GM19372 (cell line): ENCODE data around the gene FBXO22.
"Not testable (repeated sequence)": the region's sequence is repeated elsewhere in the genome, so short reads cannot be mapped to it uniquely, and the experiment has no call there.

Experiments
- ATAC-seq: cut with Tn5 transposase; IDR thresholded peaks from one replicate; pipeline ENCODE4 v1.9.1; 2021; ENCODE audit warnings: mild to moderate bottlenecking, low read depth, moderate library complexity; ENCODE audit not compliant: unreplicated experiment

The FBXO22 gene

GRCh38 chr15:75903331-75904239 is at the start of gene FBXO22:
Gene FBXO22 (plus strand): TSS chr15:75903878. CDS start chr15:75903964, 86 bp downstream.
- peak; percentile 95 for ATAC-seq

DNA sequence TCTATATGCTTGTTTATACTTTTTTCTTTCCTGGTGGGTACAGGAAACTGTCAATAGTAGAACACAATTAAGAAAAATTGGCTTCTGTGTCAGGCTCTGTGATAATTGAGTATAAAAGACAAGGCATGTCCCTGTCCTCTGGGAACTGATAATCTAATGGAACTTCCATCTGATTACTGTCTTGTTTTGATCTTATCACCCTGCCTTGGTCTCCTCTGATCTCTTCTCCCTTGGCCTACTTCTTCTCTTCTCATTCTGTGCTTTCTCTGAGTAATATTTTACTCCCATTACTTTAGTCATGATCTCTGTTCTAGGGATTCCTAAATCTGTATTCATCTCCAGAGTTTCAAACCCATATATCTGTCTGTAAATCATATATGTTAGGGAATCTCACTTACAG is 45.8 kb upstream of the FBXO22 start:
- ATAC-seq = no peak

DNA sequence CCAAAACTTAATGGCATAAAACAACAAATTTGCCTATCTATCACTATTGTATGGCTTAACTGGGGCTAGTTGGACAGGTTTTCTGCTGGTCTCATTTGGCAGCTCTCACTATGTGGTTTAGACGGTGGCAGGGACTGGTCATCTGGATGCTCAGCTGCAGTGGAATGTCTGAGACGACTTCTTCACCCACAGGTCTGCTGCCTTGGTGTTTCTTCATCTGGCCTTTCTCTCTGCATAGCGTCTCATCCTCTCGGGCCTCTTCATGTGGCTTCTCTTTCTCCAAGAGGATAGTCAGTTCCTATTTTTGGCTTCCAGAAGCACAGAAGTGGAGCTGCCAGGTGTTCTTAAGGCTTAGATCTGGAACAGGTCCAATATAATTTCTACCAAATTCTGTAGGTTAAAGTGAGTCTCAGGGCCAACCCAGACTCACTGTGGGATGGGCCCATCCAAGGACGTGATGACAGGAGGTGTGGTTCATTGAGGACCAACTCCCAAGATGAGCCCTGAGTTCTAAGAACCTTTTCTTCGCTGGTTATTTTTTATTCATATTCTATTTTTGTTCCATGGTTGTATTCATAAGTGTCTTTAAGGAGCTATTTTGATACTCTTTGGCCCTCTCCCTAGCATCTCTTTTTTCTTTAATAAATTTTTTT is 41.8 kb upstream of the FBXO22 start:
- ATAC-seq = no peak

DNA sequence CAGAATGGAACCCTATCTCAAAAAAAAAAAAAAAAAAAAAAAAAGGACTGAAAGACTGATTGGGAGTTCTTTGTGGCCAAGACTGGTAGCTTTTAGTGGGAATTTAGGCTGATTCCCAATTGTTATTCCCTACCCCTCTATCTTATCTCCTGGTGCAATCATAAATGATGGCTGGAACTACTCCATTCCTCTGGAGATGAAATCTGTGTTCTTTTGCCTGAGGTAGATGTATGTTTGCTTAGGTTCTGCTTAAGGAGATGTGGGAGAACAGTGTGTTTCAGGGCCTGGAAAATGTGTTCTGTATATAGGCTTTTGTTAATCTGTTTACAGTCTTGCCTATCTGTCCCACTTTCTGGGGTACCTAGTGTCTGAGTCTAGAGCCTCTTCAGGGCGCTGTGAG is 40.9 kb upstream of the FBXO22 start:
- no peak for ATAC-seq

DNA sequence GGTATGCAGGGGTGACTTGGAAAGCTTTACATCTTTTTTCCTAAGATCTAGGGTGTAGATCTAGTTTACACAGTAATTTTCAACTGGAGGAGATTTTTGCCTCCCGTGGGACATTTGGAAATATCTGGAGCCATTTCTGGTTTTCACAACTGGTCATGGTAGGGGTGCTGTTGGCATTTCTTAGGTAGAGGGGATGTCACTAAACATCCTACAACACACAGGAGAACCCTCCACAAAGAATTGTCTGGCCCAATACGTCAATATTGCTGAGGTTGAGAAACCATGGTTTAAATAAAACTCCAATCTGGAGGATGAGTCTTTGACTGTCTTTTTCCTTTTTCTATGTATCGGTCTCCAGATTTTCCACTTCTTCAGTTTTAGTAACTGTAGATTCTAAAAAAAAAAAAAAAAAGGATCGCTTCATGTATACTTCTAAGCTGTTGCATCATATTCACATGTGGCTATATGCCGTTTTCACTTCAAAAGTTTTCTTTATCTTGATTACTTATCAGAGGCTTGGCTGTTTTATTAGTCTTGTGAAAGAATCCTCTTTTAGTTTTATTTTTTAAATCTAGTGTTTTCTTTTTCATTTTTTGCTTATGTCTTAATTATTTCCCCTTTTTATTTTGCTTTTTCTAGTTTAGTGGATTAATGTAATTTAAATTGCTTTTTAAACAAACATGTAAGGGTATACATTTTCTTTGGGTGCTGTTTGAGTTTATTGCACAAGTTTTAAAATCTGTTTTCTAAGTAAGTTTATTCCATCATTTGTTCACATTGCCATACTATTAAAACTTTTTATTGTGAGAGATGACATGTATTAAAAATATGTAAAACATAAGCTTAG is 39.2 kb upstream of the FBXO22 start:
- no peak for ATAC-seq

GRCh38 chr15:75866045-75866444 is 37.6 kb upstream of the FBXO22 start:
- not testable (repeated sequence) for ATAC-seq

- no peak for ATAC-seq
These were observed 36.8 kb upstream of the FBXO22 start for GRCh38 chr15:75866916-75867315.

- ATAC-seq = no peak
These were observed 36.2 kb upstream of the FBXO22 start for GRCh38 chr15:75867449-75867848.

DNA sequence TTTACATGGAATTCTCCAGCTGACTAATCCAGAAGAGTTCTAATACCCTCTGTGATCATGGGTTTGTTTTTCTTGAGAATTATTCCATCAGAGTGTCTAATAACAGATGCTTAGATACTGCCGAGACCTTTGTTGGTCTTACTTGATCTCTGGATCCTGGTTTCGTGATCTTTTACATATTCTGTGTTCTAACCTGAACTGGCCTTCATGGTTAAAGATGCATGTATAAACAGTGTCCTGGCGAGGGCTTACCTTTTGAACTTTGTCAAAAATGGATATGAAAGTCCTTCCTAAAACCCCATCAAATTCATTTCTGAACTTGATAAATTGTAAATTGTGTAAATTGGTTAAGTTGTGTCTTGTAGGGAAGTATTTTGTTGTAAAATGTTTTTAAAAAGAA is 35.7 kb upstream of the FBXO22 start:
- ATAC-seq = no peak

GRCh38 chr15:75869446-75869845 is 34.2 kb upstream of the FBXO22 start:
- ATAC-seq = no peak

GRCh38 chr15:75871589-75871988 is 32.1 kb upstream of the FBXO22 start:
- ATAC-seq = not testable (repeated sequence)

DNA sequence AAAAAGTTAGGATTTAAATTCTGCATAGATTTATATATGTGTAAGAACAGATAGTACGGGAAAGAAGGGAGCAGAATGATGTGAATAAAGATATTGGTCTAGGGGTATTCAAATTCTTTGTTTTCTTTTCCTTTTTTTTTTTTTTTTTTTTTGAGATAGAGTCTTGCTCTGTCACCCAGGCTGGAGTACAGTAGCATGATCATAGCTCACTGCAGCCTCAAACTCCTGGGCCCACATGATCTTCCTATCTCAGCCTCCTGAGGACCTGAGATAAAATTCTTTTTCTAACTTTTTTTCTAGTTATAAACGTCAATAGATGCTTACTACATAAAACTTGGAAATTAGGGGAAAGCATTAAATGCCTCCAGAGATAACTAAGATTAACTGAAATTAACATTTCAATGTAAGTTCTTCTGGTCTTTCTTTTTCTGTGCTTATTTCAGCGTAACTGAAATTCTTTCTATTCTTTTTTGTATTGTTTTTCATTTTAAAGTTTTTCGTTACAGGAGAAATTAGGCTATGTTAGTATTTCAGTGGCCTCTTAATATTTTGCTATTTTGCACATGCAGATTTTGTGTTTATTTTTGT is 31.2 kb upstream of the FBXO22 start:
- no peak for ATAC-seq

- ATAC-seq = no peak
These were observed 19.6 kb upstream of the FBXO22 start for GRCh38 chr15:75884041-75884440.

- no peak for ATAC-seq
These were observed 16.5 kb upstream of the FBXO22 start for GRCh38 chr15:75887178-75887577.

GRCh38 chr15:75891895-75892294 is 11.8 kb upstream of the FBXO22 start:
- no peak for ATAC-seq

DNA sequence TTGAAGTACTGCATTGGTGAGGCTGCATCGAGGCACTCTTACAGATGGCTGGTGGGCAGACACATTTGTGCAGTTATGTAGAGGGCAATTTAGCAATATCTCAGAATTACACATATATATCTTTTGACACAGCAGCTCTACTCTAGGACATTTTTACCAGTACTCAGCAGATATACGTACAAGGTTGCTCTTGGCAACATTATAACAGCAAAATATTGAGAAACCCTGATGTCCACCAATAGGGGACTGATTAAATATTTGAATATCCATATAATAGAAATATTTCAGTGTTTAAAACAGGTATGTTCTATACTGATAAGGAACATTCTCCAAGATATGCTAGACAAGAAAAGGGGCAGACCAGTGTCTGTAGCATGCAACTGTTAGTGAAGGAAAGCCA is 7.9 kb upstream of the FBXO22 start:
- no peak for ATAC-seq

- no peak for ATAC-seq
These were observed 3.1 kb upstream of the FBXO22 start for GRCh38 chr15:75900577-75900976.

- ATAC-seq = no peak
These were observed 1.5 kb upstream of the FBXO22 start for GRCh38 chr15:75902129-75902557.

DNA sequence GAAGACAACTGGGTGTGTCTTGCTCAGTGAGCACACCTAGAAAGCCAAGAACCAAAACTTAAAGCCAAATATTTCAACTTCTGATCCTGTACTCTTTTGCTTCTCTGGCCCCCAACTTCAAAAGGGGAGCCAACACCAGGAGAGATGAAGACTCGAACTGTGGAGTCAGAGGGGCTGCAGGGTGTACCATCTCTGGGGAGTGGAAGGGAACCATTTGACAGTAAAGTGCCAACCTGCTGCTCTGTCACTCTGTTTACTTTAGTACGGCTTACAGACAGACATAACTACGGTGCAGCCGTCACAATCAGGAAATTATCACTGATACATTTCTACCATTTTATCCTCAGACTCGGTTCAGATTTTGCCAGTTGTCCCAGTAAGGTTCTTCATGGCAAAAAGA is 1.6 kb downstream of the FBXO22 start:
- no peak for ATAC-seq

- ATAC-seq = not testable (repeated sequence)
These were observed 6.7 kb downstream of the FBXO22 start for GRCh38 chr15:75910355-75910754.
